Measurements from ENCODE around the gene SLC45A1. TPM values are rescaled to one million over a fixed set of nuclear protein-coding genes. Genes with fewer than 3 reads are reported as not detected.

Gene SLC45A1
- total RNA-seq, 1 donor from 2014 or later: 0.86 TPM

- intact Hi-C loops (cut with micrococcal nuclease): no loop called here
These were observed 66.7 kb downstream of the SLC45A1 start for GRCh38 chr1:8384577-8384976.

DNA sequence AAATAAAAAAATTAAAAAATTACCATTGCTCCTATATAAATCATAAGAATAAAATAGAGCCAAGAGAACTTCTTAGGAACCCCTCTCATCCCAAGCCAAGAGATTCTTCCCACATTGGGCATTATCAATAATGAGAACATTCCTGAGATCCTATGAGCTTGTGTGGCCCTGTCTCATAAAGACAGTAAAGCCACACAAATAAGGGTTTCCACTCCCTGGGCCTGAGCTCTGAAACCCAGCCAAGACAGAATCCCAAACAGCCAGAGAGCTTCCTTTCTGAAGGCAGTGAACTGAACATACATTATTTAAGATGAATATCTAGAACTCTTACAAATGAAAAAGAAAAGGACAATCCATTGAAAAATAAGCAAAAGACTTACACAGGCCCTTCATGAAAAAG is 68.3 kb downstream of the SLC45A1 start:
- intact Hi-C loops (cut with micrococcal nuclease): no loop called here

GRCh38 chr1:8388732-8389562 is 71.0 kb downstream of the SLC45A1 start:
- intact Hi-C loops (cut with micrococcal nuclease): no loop called here

GRCh38 chr1:8389958-8390535 is 72.1 kb downstream of the SLC45A1 start:
- intact Hi-C loops (cut with micrococcal nuclease): no loop called here

DNA sequence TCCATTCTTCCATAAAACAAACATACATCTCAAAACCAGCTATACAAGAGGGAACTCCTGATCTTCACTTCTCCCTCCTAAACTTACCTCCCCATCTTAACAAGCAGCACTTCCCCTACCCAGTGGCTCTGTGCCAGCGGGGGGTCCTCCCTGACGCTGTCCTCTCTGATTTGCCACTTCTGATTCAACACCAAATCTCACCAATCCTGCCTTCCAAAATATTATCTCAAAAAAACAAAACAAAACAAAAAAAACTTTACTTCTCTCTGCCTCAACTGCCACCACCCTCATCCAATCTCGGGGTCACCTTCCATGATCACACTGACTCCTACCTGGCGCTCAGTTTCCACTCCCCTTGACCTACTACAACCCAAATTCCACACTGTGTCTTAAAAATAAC is 72.8 kb downstream of the SLC45A1 start:
- intact Hi-C loops (cut with micrococcal nuclease): no loop called here

DNA sequence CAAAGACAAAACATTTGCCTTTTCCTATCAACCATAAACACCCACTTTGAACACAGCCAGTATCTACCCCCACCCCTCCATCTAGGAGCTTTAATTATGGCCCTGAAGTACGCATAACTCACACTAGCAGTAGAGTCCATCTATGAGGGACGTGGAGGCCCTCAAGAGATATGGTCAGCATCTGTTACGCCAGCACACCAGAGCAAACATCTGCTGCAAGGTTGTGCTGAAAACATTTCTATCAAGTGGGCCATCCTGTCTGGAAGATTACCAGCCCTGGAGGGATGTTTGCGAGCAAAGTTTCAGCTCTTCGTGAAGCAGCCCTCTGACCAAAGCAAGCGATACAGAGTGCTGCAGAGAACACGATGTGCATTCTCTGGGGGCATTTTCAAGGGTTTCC is 74.6 kb downstream of the SLC45A1 start:
- intact Hi-C loops (cut with micrococcal nuclease): no loop called here

All from T-helper 2 cell treated with Interferon-gamma antibody and Interleukin-4, amounts not matched to agents 100 ng/mL and 5 ng/mL, for 36 hours (primary cell).